Neuronal stem cell (in vitro differentiated cells): ENCODE data around the gene PIEZO2.
A peak's percentile ranks its signal among the peaks of the same experiment; 100 is the strongest.

ENCODE experiments used
- DNase-seq: peaks from one replicate; pipeline ENCODE4 v3.0.0-alpha.2; 2013; ENCODE audit warnings: low spot score
- H2AFZ ChIP-seq: one replicate; pipeline ENCODE4 v1.6.1; 2013; ENCODE audit warnings: mild to moderate bottlenecking, low read length, inconsistent platforms
- H2AK5ac ChIP-seq: 2 replicates; pipeline ENCODE4 v1.6.1; 2013; ENCODE audit warnings: low read depth, mild to moderate bottlenecking, inconsistent platforms, low read length, moderate library complexity, mixed read lengths
- H2BK120ac ChIP-seq: 2 replicates; pipeline ENCODE4 v1.6.1; 2013; ENCODE audit warnings: low read depth, mild to moderate bottlenecking, inconsistent platforms, low read length, moderate library complexity, mixed read lengths
- H2BK12ac ChIP-seq: one replicate; pipeline ENCODE4 v1.6.1; 2013; ENCODE audit warnings: low read length, inconsistent platforms
- H2BK15ac ChIP-seq: 2 replicates; pipeline ENCODE4 v1.6.1; 2013; ENCODE audit warnings: mild to moderate bottlenecking, low read length, inconsistent platforms, mixed read lengths
- H2BK5ac ChIP-seq: one replicate; pipeline ENCODE4 v1.6.1; 2013; ENCODE audit warnings: inconsistent platforms, mild to moderate bottlenecking, low read length, moderate library complexity
- H3K14ac ChIP-seq: one replicate; pipeline ENCODE4 v1.6.1; 2013; ENCODE audit warnings: low read length, inconsistent platforms
- H3K18ac ChIP-seq: 2 replicates; pipeline ENCODE4 v1.6.1; 2013; ENCODE audit warnings: low read length, inconsistent platforms
- H3K23ac ChIP-seq: 2 replicates; pipeline ENCODE4 v1.6.1; 2013; ENCODE audit warnings: low read depth, mild to moderate bottlenecking, mixed read lengths, low read length, inconsistent platforms; ENCODE audit not compliant: poor library complexity
- H3K27ac ChIP-seq: replicated peaks from 3 replicates; pipeline ENCODE4 v1.5.1; 2013; ENCODE audit warnings: low read length, inconsistent platforms
- H3K27me3 ChIP-seq, 3 experiments: 2 replicates each; pipeline ENCODE4 v1.6.1; 2013; ENCODE audit warnings: low read length in 3 of 3, mild to moderate bottlenecking in 2 of 3, inconsistent platforms in 1 of 3, low read depth in 1 of 3, mixed read lengths in 1 of 3, moderate library complexity in 1 of 3; ENCODE audit not compliant: control insufficient read depth in 3 of 3, insufficient read depth in 3 of 3
- H3K36me3 ChIP-seq, 2 donors: replicated peaks in 1 of 2; 2 replicates each; pipeline ENCODE4 v1.6.1; 2013; ENCODE audit warnings: low read length in 2 of 2; ENCODE audit not compliant: control insufficient read depth in 2 of 2, insufficient read depth in 2 of 2
- H3K4ac ChIP-seq: 2 replicates; pipeline ENCODE4 v1.6.1; 2013; ENCODE audit warnings: inconsistent platforms, mild to moderate bottlenecking, low read length, moderate library complexity
- H3K4me1 ChIP-seq, 2 donors: 1 replicate in 1 of 2; 2 replicates in 1 of 2; pipeline ENCODE4 v1.6.1; 2013; ENCODE audit warnings: low read length in 2 of 2, low read depth in 1 of 2; ENCODE audit not compliant: control insufficient read depth in 2 of 2, insufficient read depth in 1 of 2
- H3K4me2 ChIP-seq: one replicate; pipeline ENCODE4 v1.6.1; 2013; ENCODE audit warnings: mild to moderate bottlenecking, low read length, inconsistent platforms; ENCODE audit not compliant: insufficient read depth, poor library complexity, severe bottlenecking
- H3K4me3 ChIP-seq, 2 donors: 2 replicates each; pipeline ENCODE4 v1.5.1; 2013; ENCODE audit warnings: low read length in 2 of 2, mild to moderate bottlenecking in 2 of 2, inconsistent platforms in 1 of 2, moderate library complexity in 1 of 2
- H3K79me1 ChIP-seq: one replicate; pipeline ENCODE4 v1.6.1; 2013; ENCODE audit warnings: low read depth, mild to moderate bottlenecking, inconsistent platforms, low read length, moderate library complexity
- H3K9ac ChIP-seq: one replicate; pipeline ENCODE4 v1.6.1; 2013; ENCODE audit warnings: mild to moderate bottlenecking, low read depth, low read length, inconsistent platforms; ENCODE audit not compliant: poor library complexity
- H3K9me3 ChIP-seq, 2 donors: replicated peaks in 1 of 2; 2 replicates each; pipeline versions ENCODE3 to v1.6.1; 2013; ENCODE audit warnings: low read length in 2 of 2, mild to moderate bottlenecking in 2 of 2, inconsistent platforms in 1 of 2, low read depth in 1 of 2, mixed read lengths in 1 of 2, moderate library complexity in 1 of 2; ENCODE audit not compliant: control insufficient read depth in 2 of 2, insufficient read depth in 1 of 2
- H4K8ac ChIP-seq: one replicate; pipeline ENCODE4 v1.6.1; 2013; ENCODE audit warnings: low read depth, mild to moderate bottlenecking, inconsistent platforms, low read length, moderate library complexity
- H4K91ac ChIP-seq: one replicate; pipeline ENCODE4 v1.6.1; 2013; ENCODE audit warnings: low read length, low read depth, mild to moderate bottlenecking, inconsistent platforms; ENCODE audit not compliant: poor library complexity
- WGBS, 2 donors: extraction: QIAGEN DNeasy Blood & Tissue Kit; methylation state at CpG; one replicate each; pipeline ENCODE4 v1.1.7; 2013; ENCODE audit warnings: missing lambda C conversion rate in 2 of 2, mixed read lengths in 1 of 2; ENCODE audit not compliant: insufficient read length in 2 of 2, insufficient replicate concordance in 1 of 2; ENCODE audit errors: extremely low coverage in 2 of 2; 5-methylcytosine and 5-hydroxymethylcytosine counted together

Gene PIEZO2

DNA sequence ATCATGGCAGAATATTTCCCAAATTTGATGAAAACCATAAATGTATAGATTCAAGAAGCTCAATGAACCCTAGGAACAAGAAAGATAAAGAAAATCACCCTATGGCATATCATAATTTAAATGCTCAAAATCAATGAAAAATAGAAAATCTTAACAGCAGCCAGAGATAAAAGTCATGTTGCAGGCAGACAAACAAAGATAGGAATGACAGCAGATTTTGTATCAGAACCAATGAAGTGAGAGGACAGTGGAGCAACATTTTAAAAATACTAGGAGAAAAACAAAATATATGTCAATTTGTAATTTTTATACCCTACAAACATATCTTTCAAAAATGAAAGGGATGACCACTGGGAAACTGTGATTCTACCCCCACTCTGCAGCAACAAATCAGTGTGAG is 203.3 kb downstream of the PIEZO2 start:
- Histone ChIP-seq H3K4me1 (no peaks in the 10 kb centered on the region), H2BK12ac (no peak overlapping the region), H2BK120ac (no peak overlapping the region), H3K27me3 (no peaks in the 10 kb centered on the region), H3K9me3 (peaks cover 6 to 10% of the 10 kb centered on the region in 2 donors), H2BK5ac (no peak overlapping the region), H2BK15ac (no peak overlapping the region), H2AFZ (no peak overlapping the region), H3K36me3 (no peaks in the 10 kb centered on the region), H3K23ac (no peak overlapping the region), H3K14ac (no peak overlapping the region), H3K4me3 (no peak overlapping the region), H3K4me2 (no peak overlapping the region), H4K91ac (no peak overlapping the region), H3K27ac (no peak overlapping the region), H3K4ac (no peak overlapping the region), H3K18ac (no peak overlapping the region), H3K79me1 (no peaks in the 10 kb centered on the region), H4K8ac (no peak overlapping the region), H3K9ac (no peak overlapping the region), H2AK5ac (no peak overlapping the region)
- no peak for DNase-seq

- DNase-seq: no peak
- H3K23ac ChIP-seq: no peak overlapping the region
- H3K4me2 ChIP-seq: no peak overlapping the region
- no peaks in the 10 kb centered on the region for H3K79me1 ChIP-seq
- H3K36me3 ChIP-seq: no peaks in the 10 kb centered on the region
- no peak overlapping the region for H4K91ac ChIP-seq
- no peak overlapping the region for H2BK120ac ChIP-seq
- no peak overlapping the region for H2BK12ac ChIP-seq
- H3K9ac ChIP-seq: no peak overlapping the region
- H4K8ac ChIP-seq: no peak overlapping the region
- no CpG with 5 or more reads among the region's 4 CpGs for WGBS, 2 donors
- H3K4ac ChIP-seq: no peak overlapping the region
- H3K4me3 ChIP-seq: no peak overlapping the region
- peaks cover 6 to 10% of the 10 kb centered on the region in 2 donors for H3K9me3 ChIP-seq
- no peak overlapping the region for H2BK15ac ChIP-seq
- no peak overlapping the region for H2BK5ac ChIP-seq
- H3K4me1 ChIP-seq: no peaks in the 10 kb centered on the region
- H3K27me3 ChIP-seq: no peaks in the 10 kb centered on the region
- no peak overlapping the region for H3K27ac ChIP-seq
- no peak overlapping the region for H3K18ac ChIP-seq
- H2AFZ ChIP-seq: no peak overlapping the region
- H3K14ac ChIP-seq: peak overlapping the region; percentile 21
- H2AK5ac ChIP-seq: no peak overlapping the region
These were observed 206.4 kb downstream of the PIEZO2 start for GRCh38 chr18:10942998-10943397.

GRCh38 chr18:10939822-10940221 is 209.5 kb downstream of the PIEZO2 start:
- WGBS, 2 donors: no CpG with 5 or more reads among the region's 6 CpGs
- no peak overlapping the region for H2BK15ac ChIP-seq
- H3K9ac ChIP-seq: no peak overlapping the region
- no peak overlapping the region for H2BK5ac ChIP-seq
- H2BK120ac ChIP-seq: no peak overlapping the region
- no peak overlapping the region for H4K8ac ChIP-seq
- no peak overlapping the region for H3K18ac ChIP-seq
- H3K79me1 ChIP-seq: no peaks in the 10 kb centered on the region
- DNase-seq: no peak
- H3K23ac ChIP-seq: no peak overlapping the region
- H4K91ac ChIP-seq: no peak overlapping the region
- H3K4me2 ChIP-seq: no peak overlapping the region
- no peak overlapping the region for H3K4me3 ChIP-seq
- no peaks in the 10 kb centered on the region for H3K27me3 ChIP-seq
- H3K9me3 ChIP-seq: peaks cover 0 to 1% of the 10 kb centered on the region in 2 donors
- H3K4me1 ChIP-seq: peaks cover 0 to 3% of the 10 kb centered on the region in 2 donors
- no peak overlapping the region for H2AK5ac ChIP-seq
- H3K36me3 ChIP-seq: no peaks in the 10 kb centered on the region
- H2AFZ ChIP-seq: no peak overlapping the region
- no peak overlapping the region for H3K4ac ChIP-seq
- no peak overlapping the region for H3K27ac ChIP-seq
- H2BK12ac ChIP-seq: no peak overlapping the region
- no peak overlapping the region for H3K14ac ChIP-seq

- Histone ChIP-seq H2BK120ac (no peak overlapping the region), H3K36me3 (no peaks in the 10 kb centered on the region), H3K4me1 (peaks cover 0 to 3% of the 10 kb centered on the region in 2 donors), H2BK12ac (no peak overlapping the region), H3K27me3 (no peaks in the 10 kb centered on the region), H2BK15ac (no peak overlapping the region), H3K18ac (no peak overlapping the region), H3K4me2 (no peak overlapping the region), H4K8ac (no peak overlapping the region), H2AK5ac (no peak overlapping the region), H3K9ac (no peak overlapping the region), H3K4me3 (no peak overlapping the region), H3K23ac (no peak overlapping the region), H3K9me3 (no peaks in the 10 kb centered on the region), H3K4ac (no peak overlapping the region), H4K91ac (no peak overlapping the region), H3K27ac (no peak overlapping the region), H2AFZ (no peak overlapping the region), H2BK5ac (no peak overlapping the region), H3K14ac (no peak overlapping the region), H3K79me1 (no peaks in the 10 kb centered on the region)
- no peak for DNase-seq
- no CpG with 5 or more reads among the region's 6 CpGs for WGBS, 2 donors
These were observed 211.4 kb downstream of the PIEZO2 start for GRCh38 chr18:10937743-10938640.
